NCI-H1092 treated with DMSO at 0.1 percent for 48 hours (cell line): Measurements from ENCODE around the gene ROBO1.
A peak's percentile ranks its signal among the peaks of the same experiment; 100 is the strongest.
"Not testable (repeated sequence)": the region's sequence is repeated elsewhere in the genome, so short reads cannot be mapped to it uniquely, and the experiment has no call there.

Source experiments
- DNase-seq: peaks from one replicate; lab custom pipeline; 2025; lab: John Stamatoyannopoulos, UW

ROBO1 gene

GRCh38 chr3:78911394-78911793 lies 856.4 kb downstream of the ROBO1 start:
- no peak for DNase-seq

- DNase-seq, result no peak
These were observed 859.6 kb downstream of the ROBO1 start for GRCh38 chr3:78908236-78908635.

GRCh38 chr3:78907367-78907766 lies 860.4 kb downstream of the ROBO1 start:
- no peak for DNase-seq

GRCh38 chr3:78906930-78907329 lies 860.9 kb downstream of the ROBO1 start:
- DNase-seq, result no peak

- peak; percentile 80 for DNase-seq
These were observed 861.6 kb downstream of the ROBO1 start for GRCh38 chr3:78906245-78906644.

- no peak for DNase-seq
These were observed 862.1 kb downstream of the ROBO1 start for GRCh38 chr3:78905700-78906099.

- no peak for DNase-seq
These were observed 866.3 kb downstream of the ROBO1 start for GRCh38 chr3:78901544-78901943.

GRCh38 chr3:78900880-78901279 lies 866.9 kb downstream of the ROBO1 start:
- no peak for DNase-seq

GRCh38 chr3:78900426-78900825 lies 867.4 kb downstream of the ROBO1 start:
- DNase-seq, result no peak

- DNase-seq, result no peak
These were observed 872.3 kb downstream of the ROBO1 start for GRCh38 chr3:78895528-78895927.

- DNase-seq, result no peak
These were observed 873.0 kb downstream of the ROBO1 start for GRCh38 chr3:78894787-78895186.

GRCh38 chr3:78893161-78893560 lies 874.6 kb downstream of the ROBO1 start:
- no peak for DNase-seq

- no peak for DNase-seq
These were observed 878.5 kb downstream of the ROBO1 start for GRCh38 chr3:78889348-78889747.

GRCh38 chr3:78888635-78889034 lies 879.2 kb downstream of the ROBO1 start:
- no peak for DNase-seq

- DNase-seq, result no peak
These were observed 880.2 kb downstream of the ROBO1 start for GRCh38 chr3:78887547-78888011.

- no peak for DNase-seq
These were observed 880.8 kb downstream of the ROBO1 start for GRCh38 chr3:78887029-78887428.

GRCh38 chr3:78884567-78884966 lies 883.2 kb downstream of the ROBO1 start:
- DNase-seq, result not testable (repeated sequence)

- DNase-seq, result no peak
These were observed 885.5 kb downstream of the ROBO1 start for GRCh38 chr3:78882251-78882650.

GRCh38 chr3:78881501-78881900 lies 886.3 kb downstream of the ROBO1 start:
- no peak for DNase-seq

GRCh38 chr3:78880603-78881461 lies 887.0 kb downstream of the ROBO1 start:
- no peak for DNase-seq

GRCh38 chr3:78879295-78879860 lies 888.4 kb downstream of the ROBO1 start:
- no peak for DNase-seq

GRCh38 chr3:78878789-78879188 lies 889.0 kb downstream of the ROBO1 start:
- DNase-seq, result no peak

GRCh38 chr3:78878011-78878410 lies 889.8 kb downstream of the ROBO1 start:
- DNase-seq, result no peak

- no peak for DNase-seq
These were observed 891.9 kb downstream of the ROBO1 start for GRCh38 chr3:78875851-78876250.
